ENCODE data around the gene REEP5. TPM values are rescaled to one million over a fixed set of nuclear protein-coding genes. Genes with fewer than 3 reads are reported as not detected.

Gene REEP5
- total RNA-seq, 1 experiment from 2014 or later, result 49.6 TPM

GRCh38 chr5:112934366-112934663 is 12.3 kb upstream of the REEP5 start (continued):
- no peak for TF ChIP-seq ARID4B (CRISPR knock-in tag; IDR thresholded peaks at IDR 0.05; ENCODE audit: borderline replicate concordance)
- TF ChIP-seq ZNF671 (CRISPR knock-in tag; IDR thresholded peaks at IDR 0.05), result no peak
- no peak for TF ChIP-seq EMX1 (CRISPR knock-in tag; IDR thresholded peaks at IDR 0.05)
- no peak for TF ChIP-seq OVOL2 (CRISPR knock-in tag; IDR thresholded peaks at IDR 0.05; ENCODE audit: borderline replicate concordance)
- TF ChIP-seq SP1 (CRISPR knock-in tag; conservative IDR thresholded peaks at IDR 0.05), result no peak
- no peak for TF ChIP-seq ATF3 (CRISPR knock-in tag; conservative IDR thresholded peaks at IDR 0.05)

- Mint-ChIP-seq H3K4me3 (no peak overlapping the region), H3K27me3 (ENCODE audit: low read depth) (no peaks in the 10 kb centered on the region), H3K9me3 (no peaks in the 10 kb centered on the region), H3K4me1 (peaks cover 2% of the 10 kb centered on the region; the same call in 1 of the 2 replicates), H3K27ac (no peak overlapping the region), H3K36me3 (0 out of 2 replicates have a peak, but pooled peaks cover 8% of the 10 kb centered on the region)
- ChIA-PET CTCF (no interaction called here), POLR2A (interaction anchor here (0.5 kb wide), 1 partner anchor 841 kb away, joined by 5 read pairs; no protein-coding TSS in a partner anchor)
- ATAC-seq (no peak), DNase-seq (ENCODE audit: low spot score) (no peak)
- TF ChIP-seq NR2C2 (CRISPR knock-in tag; IDR thresholded peaks at IDR 0.05) (no peak), JAZF1 (CRISPR knock-in tag; IDR thresholded peaks at IDR 0.05) (no peak), TEAD4 (CRISPR knock-in tag; IDR thresholded peaks at IDR 0.05) (no peak), ATF2 (CRISPR knock-in tag; IDR thresholded peaks at IDR 0.05; ENCODE audit: borderline replicate concordance, low read depth) (no peak), PRDM15 (CRISPR knock-in tag; IDR thresholded peaks at IDR 0.05) (no peak), ZNF232 (CRISPR knock-in tag; IDR thresholded peaks at IDR 0.05) (no peak)
Observed at GRCh38 chr5:112933651-112934365, 11.8 kb upstream of the REEP5 start.

- Mint-ChIP-seq H3K27ac (no peak overlapping the region), H3K9me3 (no peaks in the 10 kb centered on the region)
Observed at GRCh38 chr5:112933105-112933504, 11.1 kb upstream of the REEP5 start.

More at GRCh38 chr5:112933105-112933504, 11.1 kb upstream of the REEP5 start:
- ATAC-seq, result no peak
- DNase-seq (ENCODE audit: low spot score), result no peak
- ChIA-PET CTCF (no interaction called here), POLR2A (no interaction called here)
- no peaks in the 10 kb centered on the region for H3K27me3 Mint-ChIP-seq (ENCODE audit: low read depth)
- no peak overlapping the region for H3K4me3 Mint-ChIP-seq
- H3K36me3 Mint-ChIP-seq, result 0 out of 2 replicates have a peak, but pooled peaks cover 8% of the 10 kb centered on the region
- TF ChIP-seq ZNF396 (CRISPR knock-in tag; IDR thresholded peaks at IDR 0.05; ENCODE audit: borderline replicate concordance) (no peak), E2F4 (CRISPR knock-in tag; IDR thresholded peaks at IDR 0.05; ENCODE audit: borderline replicate concordance, low read depth) (no peak)
- H3K4me1 Mint-ChIP-seq, result peaks cover 2% of the 10 kb centered on the region; the same call in 1 of the 2 replicates

Data from WTC11 (cell line).